ENCODE measurements around the gene TRMT10B.

Gene TRMT10B, protein sequence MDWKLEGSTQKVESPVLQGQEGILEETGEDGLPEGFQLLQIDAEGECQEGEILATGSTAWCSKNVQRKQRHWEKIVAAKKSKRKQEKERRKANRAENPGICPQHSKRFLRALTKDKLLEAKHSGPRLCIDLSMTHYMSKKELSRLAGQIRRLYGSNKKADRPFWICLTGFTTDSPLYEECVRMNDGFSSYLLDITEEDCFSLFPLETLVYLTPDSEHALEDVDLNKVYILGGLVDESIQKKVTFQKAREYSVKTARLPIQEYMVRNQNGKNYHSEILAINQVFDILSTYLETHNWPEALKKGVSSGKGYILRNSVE

GRCh38 chr9:37753489-37754190 lies at the start of gene TRMT10B:
Gene TRMT10B, plus strand, starts transcription at chr9:37753805. Its CDS starts 8,127 bp downstream, at chr9:37761932.
- H3K27ac ChIP-seq = peak within 1 kb of the TSS; percentile 50

DNA sequence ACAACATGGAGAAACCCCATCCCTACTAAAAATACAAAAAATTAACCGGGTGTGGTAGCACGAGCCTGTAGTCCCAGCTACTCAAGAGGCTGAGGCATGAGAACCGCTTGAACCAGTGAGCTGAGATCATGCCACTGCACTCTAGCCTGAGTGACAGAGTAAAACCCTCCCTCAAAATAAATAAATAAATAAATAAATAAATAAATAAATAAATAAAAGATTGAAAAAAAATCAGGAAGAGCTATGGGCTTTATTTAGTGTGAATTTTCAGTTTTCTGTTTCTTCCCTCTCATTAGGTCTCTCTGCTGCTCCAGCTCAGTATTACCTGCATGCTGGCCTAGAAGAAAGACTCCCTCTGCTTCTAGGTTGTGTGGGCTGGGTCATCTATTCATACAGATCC lies 47.8 kb upstream of the TRMT10B start:
- TF ChIP-seq ZFX (IDR thresholded peaks at IDR 0.05; ENCODE audit: borderline replicate concordance) (no peak), CTCF (IDR thresholded peaks at IDR 0.05) (no peak)
- no peak overlapping the region for H3K27ac ChIP-seq

More at GRCh38 chr9:37753489-37754190, at the start of gene TRMT10B:
- TF ChIP-seq ZFX (IDR thresholded peaks at IDR 0.05; ENCODE audit: borderline replicate concordance) (no peak), CTCF (IDR thresholded peaks at IDR 0.05) (no peak)

GRCh38 chr9:37706290-37706689 lies 47.3 kb upstream of the TRMT10B start:
- TF ChIP-seq CTCF (IDR thresholded peaks at IDR 0.05) (no peak), ZFX (IDR thresholded peaks at IDR 0.05; ENCODE audit: borderline replicate concordance) (no peak)
- no peak overlapping the region for H3K27ac ChIP-seq

DNA sequence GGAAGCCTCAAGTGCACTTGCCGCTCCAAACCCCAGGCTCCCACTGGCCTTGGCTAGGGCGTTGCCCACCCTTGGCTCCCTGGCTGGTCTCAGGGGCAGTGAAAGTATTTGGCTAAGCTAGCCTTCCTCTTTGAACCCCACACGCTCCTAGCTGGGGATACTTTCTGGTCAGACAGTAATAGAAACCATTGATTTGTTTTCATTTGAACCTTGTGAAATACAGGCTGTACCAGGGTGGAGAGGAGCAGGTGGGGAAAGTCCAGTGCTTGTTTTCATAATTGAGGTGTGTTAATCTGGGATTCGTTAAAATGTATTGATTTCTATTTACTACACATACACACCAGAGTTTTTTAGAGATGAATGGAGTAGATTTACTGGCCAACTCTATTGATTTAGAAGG lies 45.9 kb upstream of the TRMT10B start:
- TF ChIP-seq CTCF (IDR thresholded peaks at IDR 0.05) (no peak), ZFX (IDR thresholded peaks at IDR 0.05; ENCODE audit: borderline replicate concordance) (no peak)
- no peak overlapping the region for H3K27ac ChIP-seq

DNA sequence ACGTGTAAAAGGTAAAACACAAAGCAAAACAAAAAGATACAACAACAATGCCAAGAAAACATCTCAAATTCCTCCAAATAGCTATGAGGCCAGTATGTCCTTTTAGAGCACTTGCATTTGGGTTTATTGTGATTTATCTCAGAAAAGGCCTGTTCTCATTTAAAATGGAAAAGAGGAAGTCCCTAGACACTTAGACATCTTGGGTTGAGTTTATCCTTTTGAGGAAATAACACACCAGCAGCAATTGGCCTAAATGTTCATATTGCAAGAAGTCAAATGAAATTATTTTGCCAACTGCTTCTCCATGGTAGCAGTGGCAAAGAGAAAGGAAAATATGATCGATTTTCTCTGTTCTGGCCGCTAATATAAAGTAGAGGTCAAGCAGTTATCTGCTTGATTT lies 43.6 kb upstream of the TRMT10B start:
- H3K27ac ChIP-seq = no peak overlapping the region
- TF ChIP-seq CTCF (IDR thresholded peaks at IDR 0.05) (no peak), ZFX (IDR thresholded peaks at IDR 0.05; ENCODE audit: borderline replicate concordance) (no peak)

DNA sequence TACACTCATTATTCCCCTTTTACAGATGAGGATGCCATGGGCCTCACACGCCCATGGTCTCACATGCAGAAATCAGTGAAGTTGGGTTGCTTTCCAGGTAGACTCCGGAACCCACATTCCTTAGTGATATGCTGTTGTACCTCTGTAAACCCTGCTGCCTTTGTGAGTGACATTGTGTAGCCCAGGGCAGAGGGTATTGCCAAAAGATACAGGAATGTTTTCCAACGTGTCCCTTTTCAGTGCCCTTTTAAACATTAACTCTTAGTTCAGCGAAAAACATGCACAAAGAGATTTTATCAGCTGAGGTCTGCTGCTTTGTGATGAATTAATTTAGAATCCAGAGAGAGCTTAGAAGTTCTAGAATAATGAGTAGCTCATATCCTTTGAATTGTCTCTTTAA lies 38.3 kb upstream of the TRMT10B start:
- TF ChIP-seq CTCF (IDR thresholded peaks at IDR 0.05) (no peak), ZFX (IDR thresholded peaks at IDR 0.05; ENCODE audit: borderline replicate concordance) (no peak)
- H3K27ac ChIP-seq = no peak overlapping the region

DNA sequence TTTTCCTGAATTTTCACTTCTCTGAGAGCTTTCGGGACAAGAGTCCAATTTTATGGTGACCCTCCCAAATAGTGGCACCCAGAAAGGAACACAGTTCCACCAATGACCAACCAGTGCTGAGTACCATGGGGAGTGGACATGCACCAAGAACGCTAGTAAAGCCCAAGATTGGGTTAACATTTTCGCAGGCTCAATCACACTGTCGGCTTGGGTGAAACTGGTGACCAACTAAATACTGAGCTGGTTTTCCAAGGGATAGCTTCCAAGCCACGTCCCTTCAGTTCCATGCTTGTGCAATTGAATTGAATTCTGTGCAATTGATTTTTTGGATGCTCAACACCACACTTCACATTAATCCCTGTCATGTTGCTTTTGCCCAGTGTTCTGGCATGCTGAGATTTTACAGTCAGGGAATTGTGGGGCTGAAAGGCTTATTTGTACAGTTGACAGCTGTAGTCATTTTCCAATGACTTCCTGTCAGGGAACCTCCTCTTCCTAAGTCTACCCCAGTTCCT lies 37.6 kb upstream of the TRMT10B start:
- no peak overlapping the region for H3K27ac ChIP-seq
- TF ChIP-seq ZFX (IDR thresholded peaks at IDR 0.05; ENCODE audit: borderline replicate concordance) (no peak), CTCF (IDR thresholded peaks at IDR 0.05) (no peak)

Data from 22Rv1 (cell line).